B cell (primary cell): ENCODE results near the gene RABL6.

ENCODE experiments used
- EZH2 ChIP-seq: IDR thresholded peaks from 2 replicates; pipeline ENCODE4 v1.6.1; 2012; ENCODE audit warnings: borderline replicate concordance, low read depth, mild to moderate bottlenecking, moderate library complexity, low read length; ENCODE audit not compliant: insufficient read depth, poor library complexity, severe bottlenecking
- TF ChIP-seq, protein P1 (sequence below): fragments of 200-600 bp; IDR thresholded peaks from one replicate; pipeline ENCODE4 v1.8.0; 2022; ENCODE audit warnings: antibody characterized with exemption, mild to moderate bottlenecking

DNA sequence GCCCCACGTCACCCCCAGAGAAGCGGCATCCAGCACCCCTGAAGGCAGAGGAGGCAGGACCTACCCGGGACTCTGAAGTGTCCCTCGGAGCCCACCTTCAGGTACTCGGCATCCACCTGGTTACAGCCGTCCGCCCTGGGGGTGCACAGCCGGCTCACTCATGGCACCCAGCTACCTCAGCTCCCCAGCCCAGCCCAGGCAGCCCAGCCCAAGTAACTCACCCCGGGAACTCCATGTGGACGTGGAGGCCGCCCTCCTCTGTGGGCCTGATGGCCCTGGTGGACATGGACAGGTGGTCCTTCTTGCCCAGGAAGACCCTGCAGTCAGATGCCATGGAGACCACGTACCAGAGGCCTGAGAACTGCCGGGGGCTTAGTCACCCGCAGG is 44.1 kb upstream of the RABL6 start:
- TF ChIP-seq, protein P1, sequence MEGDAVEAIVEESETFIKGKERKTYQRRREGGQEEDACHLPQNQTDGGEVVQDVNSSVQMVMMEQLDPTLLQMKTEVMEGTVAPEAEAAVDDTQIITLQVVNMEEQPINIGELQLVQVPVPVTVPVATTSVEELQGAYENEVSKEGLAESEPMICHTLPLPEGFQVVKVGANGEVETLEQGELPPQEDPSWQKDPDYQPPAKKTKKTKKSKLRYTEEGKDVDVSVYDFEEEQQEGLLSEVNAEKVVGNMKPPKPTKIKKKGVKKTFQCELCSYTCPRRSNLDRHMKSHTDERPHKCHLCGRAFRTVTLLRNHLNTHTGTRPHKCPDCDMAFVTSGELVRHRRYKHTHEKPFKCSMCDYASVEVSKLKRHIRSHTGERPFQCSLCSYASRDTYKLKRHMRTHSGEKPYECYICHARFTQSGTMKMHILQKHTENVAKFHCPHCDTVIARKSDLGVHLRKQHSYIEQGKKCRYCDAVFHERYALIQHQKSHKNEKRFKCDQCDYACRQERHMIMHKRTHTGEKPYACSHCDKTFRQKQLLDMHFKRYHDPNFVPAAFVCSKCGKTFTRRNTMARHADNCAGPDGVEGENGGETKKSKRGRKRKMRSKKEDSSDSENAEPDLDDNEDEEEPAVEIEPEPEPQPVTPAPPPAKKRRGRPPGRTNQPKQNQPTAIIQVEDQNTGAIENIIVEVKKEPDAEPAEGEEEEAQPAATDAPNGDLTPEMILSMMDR: no peak
- TF ChIP-seq EZH2: no peak
